ENCODE data around the gene ETV3. TPM values are rescaled to one million over a fixed set of nuclear protein-coding genes. Genes with fewer than 3 reads are reported as not detected.

The ETV3 gene
- total RNA-seq, 6 experiments from 2014 or later: 4.9 to 7.8 (median 6.5) TPM

DNA sequence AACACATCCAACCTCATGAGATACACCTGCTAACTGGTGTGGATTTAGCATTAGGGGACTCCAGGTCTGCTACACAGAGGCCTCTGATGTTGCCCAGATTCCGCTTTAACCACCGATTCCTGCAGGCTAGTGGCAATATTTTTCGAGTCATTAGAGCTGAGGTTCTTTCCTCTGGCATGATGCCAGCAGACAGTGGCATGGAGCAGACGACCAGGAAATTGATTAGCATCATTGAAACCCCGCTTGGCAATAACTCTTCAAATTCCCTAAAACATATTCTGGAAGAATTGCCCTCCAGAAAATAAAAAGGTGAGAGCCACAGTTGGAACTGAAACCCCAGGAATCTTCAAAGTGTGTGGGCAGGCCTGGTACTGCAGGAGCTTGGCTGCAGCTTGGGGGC is 28.4 kb upstream of the ETV3 start:
- H3K27me3 ChIP-seq: no peaks in the 10 kb centered on the region
- 35% methylated on average over 3 of the region's 5 CpGs for WGBS (ENCODE audit: insufficient coverage, low coverage, low lambda C conversion rate, missing lambda C conversion rate)
- H3K4me3 ChIP-seq: no peak overlapping the region
- no peaks in the 10 kb centered on the region for H3K9me3 ChIP-seq
- no peaks in the 10 kb centered on the region for H3K4me1 ChIP-seq
- TF ChIP-seq CTCF (IDR thresholded peaks at IDR 0.05) (no peak), POLR2A (IDR thresholded peaks at IDR 0.05) (no peak)
- H3K36me3 ChIP-seq: no peaks in the 10 kb centered on the region
- DNase-seq (peak in 1 of 3 donors; percentile 11), ATAC-seq (no peak)
- intact Hi-C loops (cut with DNase I): no loop called here
- H3K27ac ChIP-seq: no peak overlapping the region

- Histone ChIP-seq H3K4me1 (no peaks in the 10 kb centered on the region), H3K4me3 (no peak overlapping the region), H3K27me3 (no peaks in the 10 kb centered on the region), H3K36me3 (no peaks in the 10 kb centered on the region), H3K27ac (no peak overlapping the region), H3K9me3 (no peaks in the 10 kb centered on the region)
- peak; percentile 61 to 71 (median 64) for DNase-seq
- 11% methylated on average over 15 of the region's 21 CpGs for WGBS (ENCODE audit: insufficient coverage, low coverage, low lambda C conversion rate, missing lambda C conversion rate)
- intact Hi-C loops (cut with DNase I): no loop called here
- peak; percentile 79 to 89 (median 88) for ATAC-seq
- peak; percentile 62 to 96 (median 87) for TF ChIP-seq CTCF (IDR thresholded peaks at IDR 0.05)
- TF ChIP-seq POLR2A (IDR thresholded peaks at IDR 0.05): no peak
Observed at GRCh38 chr1:157163273-157164127, 25.3 kb upstream of the ETV3 start.

DNA sequence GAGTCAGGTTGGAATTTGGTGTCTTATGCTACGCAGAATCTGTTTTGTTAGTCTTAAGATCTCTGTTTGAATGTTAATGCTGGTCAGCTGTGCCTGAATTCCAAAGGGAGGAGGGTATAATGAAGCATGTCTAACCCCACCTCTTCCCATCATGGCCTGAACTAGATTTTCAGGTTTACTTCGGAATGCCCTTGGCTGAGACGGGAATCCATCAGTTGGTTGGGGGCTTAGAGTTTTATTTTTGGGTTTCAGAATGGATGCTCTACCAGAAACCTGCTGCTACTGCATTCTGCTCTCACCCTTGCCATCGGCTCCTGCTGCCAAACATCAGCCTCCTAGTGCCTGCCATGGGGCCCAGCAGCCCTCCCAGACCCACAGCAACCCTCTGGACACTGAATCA is 24.1 kb upstream of the ETV3 start:
- 95% methylated on average over 2 of the region's 4 CpGs for WGBS (ENCODE audit: insufficient coverage, low coverage, low lambda C conversion rate, missing lambda C conversion rate)
- intact Hi-C loops (cut with DNase I): no loop called here
- no peaks in the 10 kb centered on the region for H3K27me3 ChIP-seq
- no peak overlapping the region for H3K4me3 ChIP-seq
- TF ChIP-seq CTCF (IDR thresholded peaks at IDR 0.05) (no peak), POLR2A (IDR thresholded peaks at IDR 0.05) (no peak)
- DNase-seq (no peak), ATAC-seq (no peak)
- H3K4me1 ChIP-seq: no peaks in the 10 kb centered on the region
- no peaks in the 10 kb centered on the region for H3K9me3 ChIP-seq
- H3K27ac ChIP-seq: no peak overlapping the region
- no peaks in the 10 kb centered on the region for H3K36me3 ChIP-seq

- no peaks in the 10 kb centered on the region for H3K9me3 ChIP-seq
- no peak overlapping the region for H3K4me3 ChIP-seq
- no peak for TF ChIP-seq POLR2A (IDR thresholded peaks at IDR 0.05)
- no peaks in the 10 kb centered on the region for H3K36me3 ChIP-seq
- no peak for ATAC-seq
- 75% methylated on average over 5 of the region's 5 CpGs for WGBS (ENCODE audit: insufficient coverage, low coverage, low lambda C conversion rate, missing lambda C conversion rate)
- no peaks in the 10 kb centered on the region for H3K27me3 ChIP-seq
- no peaks in the 10 kb centered on the region for H3K4me1 ChIP-seq
- DNase-seq: no peak
- no peak overlapping the region for H3K27ac ChIP-seq
- intact Hi-C loops (cut with DNase I): no loop called here
Observed at GRCh38 chr1:157161901-157162300, 23.7 kb upstream of the ETV3 start.

DNA sequence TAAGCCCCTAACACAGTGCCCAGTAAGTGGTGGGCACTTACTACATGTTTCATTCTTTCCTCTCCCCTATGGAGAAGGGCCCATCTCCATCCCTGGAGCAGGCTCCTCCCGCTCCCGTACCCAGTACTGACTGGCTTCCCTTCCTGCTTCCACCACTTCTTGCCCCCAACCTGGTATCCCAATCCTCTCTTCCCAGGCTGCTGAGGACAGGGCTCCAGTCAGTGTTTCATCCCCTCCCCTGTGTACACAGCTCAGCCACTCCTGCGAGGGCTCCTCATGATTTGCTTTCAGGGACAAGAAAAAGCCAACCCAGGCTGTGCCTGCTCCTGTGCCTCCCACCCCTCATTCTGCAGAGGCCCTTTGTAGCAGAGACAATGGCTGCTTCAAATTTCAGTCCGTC is 20.8 kb upstream of the ETV3 start:
- intact Hi-C loops (cut with DNase I): no loop called here
- Histone ChIP-seq H3K36me3 (no peaks in the 10 kb centered on the region), H3K4me3 (no peak overlapping the region), H3K27ac (no peak overlapping the region), H3K9me3 (no peaks in the 10 kb centered on the region), H3K27me3 (no peaks in the 10 kb centered on the region), H3K4me1 (peaks cover 0 to 23% (median 12%) of the 10 kb centered on the region in 4 donors)
- WGBS (ENCODE audit: insufficient coverage, low coverage, low lambda C conversion rate, missing lambda C conversion rate): 63% methylated on average over 4 of the region's 4 CpGs
- DNase-seq (no peak), ATAC-seq (no peak)
- TF ChIP-seq POLR2A (IDR thresholded peaks at IDR 0.05): no peak
- no peak for TF ChIP-seq CTCF (IDR thresholded peaks at IDR 0.05)
